Activated CD8-positive, alpha-beta T cell treated with anti-CD3 and anti-CD28 coated beads for 36 hours (primary cell): Measurements from ENCODE around the gene LIPC. TPM values are rescaled to one million over a fixed set of nuclear protein-coding genes. Genes with fewer than 3 reads are reported as not detected.

ENCODE experiments used
- ATAC-seq: fragments of 200-7000 bp; cut with Tn5 transposase; one replicate; pipeline ENCODE4 v1.10.0; 2021; ENCODE audit warnings: mild to moderate bottlenecking, moderate library complexity
- CTCF ChIA-PET: fragments of 350-600 bp; sonication (Branson Sonifier 250); formaldehyde crosslinking; loops from one replicate; lab custom pipeline; 2021; ENCODE audit warnings: antibody characterized with exemption; lab: Charles Lee
- POLR2A ChIA-PET: fragments of 350-600 bp; sonication (Branson Sonifier 250); formaldehyde crosslinking; loops from one replicate; lab custom pipeline; 2021; ENCODE audit warnings: antibody characterized with exemption; lab: Charles Lee
- DNase-seq: peaks from one replicate; pipeline ENCODE4 v3.0.0-alpha.2; 2020
- H3K27ac Mint-ChIP-seq: one replicate; pipeline ENCODE4 v1.8.0; 2021; ENCODE audit warnings: mild to moderate bottlenecking, mixed read lengths
- H3K27me3 Mint-ChIP-seq: one replicate; pipeline ENCODE4 v1.8.0; 2021; ENCODE audit warnings: mixed read lengths
- H3K36me3 Mint-ChIP-seq: one replicate; pipeline ENCODE4 v1.8.0; 2021; ENCODE audit warnings: low read depth, mixed read lengths
- H3K4me1 Mint-ChIP-seq: one replicate; pipeline ENCODE4 v1.8.0; 2021; ENCODE audit warnings: low read depth, mixed read lengths
- H3K4me3 Mint-ChIP-seq: one replicate; pipeline ENCODE4 v1.8.0; 2021; ENCODE audit warnings: mild to moderate bottlenecking, moderate library complexity, mixed read lengths
- H3K9me3 Mint-ChIP-seq: one replicate; pipeline ENCODE4 v1.8.0; 2021; ENCODE audit warnings: mixed read lengths
- intact Hi-C: fragments of 100-400 bp; cut with micrococcal nuclease; formaldehyde crosslinking; loops from one replicate; pipeline ENCODE4 v1.10.0; 2022
- total RNA-seq, 2 experiments: library from RNA; stranded (reverse); gene quantifications; one replicate each; pipeline ENCODE4 v1.2.3, GENCODE V29; 2021
- TF ChIP-seq, protein P1 (sequence below): fragments of 200-600 bp; IDR thresholded peaks from one replicate; pipeline ENCODE4 v1.8.0; 2022; ENCODE audit warnings: antibody characterized with exemption, mild to moderate bottlenecking

The LIPC gene
- total RNA-seq, 2 experiments from 2014 or later: 1.0 to 1.2 TPM

- Mint-ChIP-seq H3K4me1 (peaks cover 50% of the 10 kb centered on the region), H3K27ac (no peak overlapping the region), H3K4me3 (no peak overlapping the region), H3K9me3 (no peaks in the 10 kb centered on the region), H3K27me3 (no peaks in the 10 kb centered on the region), H3K36me3 (peaks cover 8% of the 10 kb centered on the region)
- no peak for DNase-seq
- TF ChIP-seq, protein P1, sequence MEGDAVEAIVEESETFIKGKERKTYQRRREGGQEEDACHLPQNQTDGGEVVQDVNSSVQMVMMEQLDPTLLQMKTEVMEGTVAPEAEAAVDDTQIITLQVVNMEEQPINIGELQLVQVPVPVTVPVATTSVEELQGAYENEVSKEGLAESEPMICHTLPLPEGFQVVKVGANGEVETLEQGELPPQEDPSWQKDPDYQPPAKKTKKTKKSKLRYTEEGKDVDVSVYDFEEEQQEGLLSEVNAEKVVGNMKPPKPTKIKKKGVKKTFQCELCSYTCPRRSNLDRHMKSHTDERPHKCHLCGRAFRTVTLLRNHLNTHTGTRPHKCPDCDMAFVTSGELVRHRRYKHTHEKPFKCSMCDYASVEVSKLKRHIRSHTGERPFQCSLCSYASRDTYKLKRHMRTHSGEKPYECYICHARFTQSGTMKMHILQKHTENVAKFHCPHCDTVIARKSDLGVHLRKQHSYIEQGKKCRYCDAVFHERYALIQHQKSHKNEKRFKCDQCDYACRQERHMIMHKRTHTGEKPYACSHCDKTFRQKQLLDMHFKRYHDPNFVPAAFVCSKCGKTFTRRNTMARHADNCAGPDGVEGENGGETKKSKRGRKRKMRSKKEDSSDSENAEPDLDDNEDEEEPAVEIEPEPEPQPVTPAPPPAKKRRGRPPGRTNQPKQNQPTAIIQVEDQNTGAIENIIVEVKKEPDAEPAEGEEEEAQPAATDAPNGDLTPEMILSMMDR: no peak
- ChIA-PET CTCF (interaction anchor here (0.6 kb wide), 1 partner anchor 12 kb away, joined by 3 read pairs; no protein-coding TSS in a partner anchor), POLR2A (interaction anchor here (0.8 kb wide), 1 partner anchor 12 kb away, joined by 3 read pairs; no protein-coding TSS in a partner anchor)
- ATAC-seq: no peak
- intact Hi-C loops: no loop called here
Observed at GRCh38 chr15:58478579-58478978, 46.8 kb downstream of the LIPC start.

- POLR2A ChIA-PET: interaction anchor here (1.2 kb wide), 1 partner anchor 34 kb away, joined by 3 read pairs; no protein-coding TSS in a partner anchor
- Mint-ChIP-seq H3K27ac (no peak overlapping the region), H3K9me3 (no peaks in the 10 kb centered on the region), H3K36me3 (peaks cover 3% of the 10 kb centered on the region), H3K27me3 (no peaks in the 10 kb centered on the region), H3K4me1 (peaks cover 46% of the 10 kb centered on the region), H3K4me3 (no peak overlapping the region)
- TF ChIP-seq, protein P1: no peak
- ATAC-seq (no peak), DNase-seq (no peak)
- intact Hi-C loops: no loop called here
- CTCF ChIA-PET: no interaction called here
Observed at GRCh38 chr15:58479941-58480340, 48.1 kb downstream of the LIPC start.

GRCh38 chr15:58483376-58483775, 51.6 kb downstream of the LIPC start:
- DNase-seq (no peak), ATAC-seq (no peak)
- ChIA-PET CTCF (interaction anchor here (1.2 kb wide), 1 partner anchor 19 kb away, joined by 3 read pairs; no protein-coding TSS in a partner anchor), POLR2A (no interaction called here)
- Mint-ChIP-seq H3K27ac (no peak overlapping the region), H3K27me3 (no peaks in the 10 kb centered on the region), H3K4me1 (peaks cover 34% of the 10 kb centered on the region), H3K9me3 (no peaks in the 10 kb centered on the region), H3K36me3 (no peaks in the 10 kb centered on the region), H3K4me3 (no peak overlapping the region)
- TF ChIP-seq, protein P1: no peak
- intact Hi-C loops: no loop called here

DNA sequence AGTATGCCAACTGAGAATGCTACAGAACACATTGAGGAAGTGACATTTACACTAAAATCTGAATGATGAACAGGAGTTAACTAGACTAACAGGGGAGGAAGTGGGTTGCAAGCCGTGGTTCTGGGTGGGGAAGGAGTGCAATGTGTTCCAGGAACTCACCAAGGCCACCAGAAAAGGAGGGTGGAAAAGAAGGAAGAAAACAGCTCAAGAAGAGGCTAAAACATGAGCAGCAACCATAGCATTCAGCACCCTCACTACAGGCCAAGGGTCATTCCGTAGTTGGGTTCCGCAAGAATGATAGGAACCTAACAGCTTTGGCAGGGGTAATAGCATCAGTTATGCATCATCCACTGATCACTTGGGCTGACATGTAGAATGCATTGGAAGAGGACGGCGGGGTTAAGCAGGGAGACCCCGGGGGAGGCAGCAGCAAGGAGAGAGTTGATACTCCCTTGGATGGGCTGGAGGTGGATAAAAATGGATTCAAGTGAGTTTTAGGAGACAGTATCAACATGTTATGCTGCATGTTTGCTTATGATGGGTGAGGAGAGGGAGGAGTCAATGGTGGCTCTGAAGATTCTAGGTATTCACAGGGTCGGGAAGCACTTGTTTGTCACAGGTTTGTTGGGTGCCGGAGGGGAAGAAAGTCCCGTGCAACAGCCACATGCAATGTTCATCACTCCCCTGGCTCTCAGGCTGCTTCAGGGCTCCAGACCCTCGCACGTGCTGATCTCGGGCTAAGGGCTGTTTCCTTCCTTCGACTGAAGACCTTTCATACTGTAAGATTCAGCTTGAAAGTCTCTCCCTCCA, 53.2 kb downstream of the LIPC start:
- ATAC-seq (peak; percentile 82), DNase-seq (peak; percentile 72)
- no peaks in the 10 kb centered on the region for H3K36me3 Mint-ChIP-seq
- no peaks in the 10 kb centered on the region for H3K27me3 Mint-ChIP-seq
- peak overlapping the region; percentile 4 for H3K4me3 Mint-ChIP-seq
- intact Hi-C loops: no loop called here
- peaks cover 34% of the 10 kb centered on the region for H3K4me1 Mint-ChIP-seq
- CTCF ChIA-PET: interaction anchor here (1.0 kb wide), 1 partner anchor 22 kb away, joined by 3 read pairs; no protein-coding TSS in a partner anchor
- no peaks in the 10 kb centered on the region for H3K9me3 Mint-ChIP-seq
- H3K27ac Mint-ChIP-seq: peak overlapping the region; percentile 92
- TF ChIP-seq, protein P1: no peak
- POLR2A ChIA-PET: interaction anchor here (0.7 to 2.4 kb wide), 3 partner anchors 8 to 231 kb away, joined by 3 to 10 read pairs (median 4); no protein-coding TSS in a partner anchor

DNA sequence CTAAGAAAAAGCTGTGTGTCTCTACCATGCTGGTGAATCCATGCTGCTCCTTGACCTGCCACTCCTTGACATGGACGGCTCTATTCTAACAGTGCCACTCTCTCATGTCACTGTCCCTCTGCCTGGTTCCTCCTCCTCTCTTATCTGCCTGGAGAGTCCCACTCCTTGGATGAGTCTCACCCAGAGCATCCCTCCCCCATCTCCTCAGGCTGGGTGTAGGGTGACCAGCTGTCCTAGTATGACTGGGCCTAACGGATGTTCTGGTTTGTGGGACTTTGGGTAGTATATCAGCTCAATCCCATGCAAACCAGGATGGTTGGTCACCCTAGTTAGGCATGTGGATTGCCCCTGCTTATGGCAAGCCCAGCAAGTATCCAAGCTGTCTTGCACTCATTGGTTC, 54.3 kb downstream of the LIPC start:
- Mint-ChIP-seq H3K4me1 (peaks cover 33% of the 10 kb centered on the region), H3K27me3 (no peaks in the 10 kb centered on the region), H3K27ac (peak overlapping the region; percentile 60), H3K9me3 (no peaks in the 10 kb centered on the region), H3K4me3 (no peak overlapping the region), H3K36me3 (no peaks in the 10 kb centered on the region)
- intact Hi-C loops: no loop called here
- DNase-seq: no peak
- ChIA-PET POLR2A (interaction anchor here (1.2 to 2.4 kb wide), 2 partner anchors 9 to 12 kb away, joined by 4 to 10 read pairs; no protein-coding TSS in a partner anchor), CTCF (interaction anchor here (1.0 kb wide), 1 partner anchor 21 kb away, joined by 3 read pairs; no protein-coding TSS in a partner anchor)
- no peak for ATAC-seq
- TF ChIP-seq, protein P1: no peak
